ENCODE data around the gene PIAS4. TPM values are rescaled to one million over a fixed set of nuclear protein-coding genes. Genes with fewer than 3 reads are reported as not detected.

Gene PIAS4
- total and polyA plus RNA-seq, 2 of the 13 experiments (the other 11 are each of a cell fraction or from before 2014, with no cell fraction given): 9.0 to 20.1 TPM

DNA sequence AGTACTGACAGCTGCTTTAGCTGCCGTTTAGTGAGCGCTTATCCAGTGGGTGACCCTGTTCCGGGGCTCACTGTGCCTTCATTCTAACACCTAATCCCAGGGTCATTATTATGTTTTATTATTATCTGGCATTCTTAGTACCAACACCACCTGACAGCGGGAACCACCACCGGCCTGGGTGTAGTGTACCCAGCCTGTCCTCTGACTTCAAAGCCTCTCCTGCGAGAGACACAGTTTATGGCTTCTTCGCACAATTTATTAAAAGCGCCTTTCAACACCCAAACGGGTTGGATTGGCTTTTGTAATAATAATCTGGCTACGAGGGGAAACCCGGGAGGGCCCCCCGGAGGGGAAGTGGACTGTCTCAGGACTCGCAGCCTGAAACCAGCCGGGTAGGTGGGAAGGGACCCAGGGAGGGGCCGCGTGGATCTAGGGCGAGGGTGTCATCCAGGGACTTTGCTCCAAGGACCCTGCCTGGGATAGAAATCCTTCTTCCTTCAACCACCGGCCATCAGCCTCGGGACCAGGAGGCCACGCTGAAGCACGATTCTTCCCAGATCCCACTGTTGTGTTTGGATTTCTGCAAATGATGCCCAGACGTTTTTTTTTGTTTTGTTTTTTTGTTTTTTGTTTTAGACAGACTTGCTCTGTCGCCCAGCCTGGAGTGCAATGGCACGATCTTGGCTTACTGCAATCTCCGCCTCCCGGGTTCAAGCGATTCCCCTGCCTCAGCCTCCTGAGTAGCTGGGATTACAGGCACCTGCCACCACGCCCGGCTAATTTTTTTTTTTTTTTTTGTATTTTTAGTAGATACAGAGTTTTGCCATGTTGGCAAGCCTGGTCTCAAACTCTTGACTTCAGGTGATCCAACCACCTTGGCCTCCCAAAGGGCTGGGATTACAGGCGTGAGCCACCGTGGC lies 60.8 kb downstream of the PIAS4 start (continued):
- TF ChIP-seq, protein P1, sequence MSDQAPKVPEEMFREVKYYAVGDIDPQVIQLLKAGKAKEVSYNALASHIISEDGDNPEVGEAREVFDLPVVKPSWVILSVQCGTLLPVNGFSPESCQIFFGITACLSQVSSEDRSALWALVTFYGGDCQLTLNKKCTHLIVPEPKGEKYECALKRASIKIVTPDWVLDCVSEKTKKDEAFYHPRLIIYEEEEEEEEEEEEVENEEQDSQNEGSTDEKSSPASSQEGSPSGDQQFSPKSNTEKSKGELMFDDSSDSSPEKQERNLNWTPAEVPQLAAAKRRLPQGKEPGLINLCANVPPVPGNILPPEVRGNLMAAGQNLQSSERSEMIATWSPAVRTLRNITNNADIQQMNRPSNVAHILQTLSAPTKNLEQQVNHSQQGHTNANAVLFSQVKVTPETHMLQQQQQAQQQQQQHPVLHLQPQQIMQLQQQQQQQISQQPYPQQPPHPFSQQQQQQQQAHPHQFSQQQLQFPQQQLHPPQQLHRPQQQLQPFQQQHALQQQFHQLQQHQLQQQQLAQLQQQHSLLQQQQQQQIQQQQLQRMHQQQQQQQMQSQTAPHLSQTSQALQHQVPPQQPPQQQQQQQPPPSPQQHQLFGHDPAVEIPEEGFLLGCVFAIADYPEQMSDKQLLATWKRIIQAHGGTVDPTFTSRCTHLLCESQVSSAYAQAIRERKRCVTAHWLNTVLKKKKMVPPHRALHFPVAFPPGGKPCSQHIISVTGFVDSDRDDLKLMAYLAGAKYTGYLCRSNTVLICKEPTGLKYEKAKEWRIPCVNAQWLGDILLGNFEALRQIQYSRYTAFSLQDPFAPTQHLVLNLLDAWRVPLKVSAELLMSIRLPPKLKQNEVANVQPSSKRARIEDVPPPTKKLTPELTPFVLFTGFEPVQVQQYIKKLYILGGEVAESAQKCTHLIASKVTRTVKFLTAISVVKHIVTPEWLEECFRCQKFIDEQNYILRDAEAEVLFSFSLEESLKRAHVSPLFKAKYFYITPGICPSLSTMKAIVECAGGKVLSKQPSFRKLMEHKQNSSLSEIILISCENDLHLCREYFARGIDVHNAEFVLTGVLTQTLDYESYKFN (CRISPR knock-in tag; conservative IDR thresholded peaks at IDR 0.05): 0 out of 2 replicates have a peak, but pooled peaks have one; percentile 24
- peak; percentile 90; the same call in 1 of the 2 replicates for TF ChIP-seq ZSCAN20 (CRISPR knock-in tag; IDR thresholded peaks at IDR 0.05; ENCODE audit: borderline replicate concordance)

DNA sequence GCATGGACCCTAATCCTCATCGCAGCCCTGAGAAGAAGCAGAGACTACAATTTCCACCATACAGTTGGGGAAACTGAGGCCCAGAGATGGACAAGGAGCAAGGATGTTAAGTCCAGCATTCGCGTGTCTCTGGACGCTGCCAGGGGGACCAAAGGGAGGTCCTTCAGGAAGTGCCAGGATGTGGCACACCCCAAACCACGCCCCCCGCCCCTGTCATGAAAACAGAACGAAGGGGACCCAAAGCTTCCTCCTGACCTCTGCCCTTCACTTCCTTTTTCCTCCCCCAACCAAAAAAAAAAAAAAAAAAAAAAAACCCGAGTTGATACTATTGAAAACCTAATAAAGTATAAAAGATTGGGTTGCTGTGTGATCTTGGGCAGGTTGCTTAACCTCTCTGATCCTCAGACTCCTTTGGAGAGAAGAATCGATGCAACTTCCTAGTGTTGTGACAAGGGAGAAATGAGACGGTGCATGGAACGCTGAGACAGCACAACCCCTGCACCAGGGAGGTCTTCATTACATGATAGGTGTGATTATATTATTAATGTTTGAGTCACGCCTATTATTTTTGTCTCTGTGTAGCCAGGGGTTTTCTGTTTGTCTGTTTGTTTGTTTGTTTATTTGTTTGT lies 61.9 kb downstream of the PIAS4 start:
- no peak for ATAC-seq
- no peak for FAIRE-seq
- TF ChIP-seq ZNF768 (CRISPR knock-in tag; IDR thresholded peaks at IDR 0.05): peak; percentile 84
- TF ChIP-seq NR1H2 (CRISPR knock-in tag; IDR thresholded peaks at IDR 0.05; ENCODE audit: borderline replicate concordance, low read depth): no peak
- no peak for TF ChIP-seq HNF4G (IDR thresholded peaks at IDR 0.05; ENCODE audit: borderline replicate concordance, low read depth, low read length)
- no peak for TF ChIP-seq HNF4G (CRISPR knock-in tag; IDR thresholded peaks at IDR 0.05; ENCODE audit: borderline replicate concordance, low read depth)
- no peak for TF ChIP-seq MAF1 (CRISPR knock-in tag; IDR thresholded peaks at IDR 0.05; ENCODE audit: borderline replicate concordance)
- TF ChIP-seq, protein P2, sequence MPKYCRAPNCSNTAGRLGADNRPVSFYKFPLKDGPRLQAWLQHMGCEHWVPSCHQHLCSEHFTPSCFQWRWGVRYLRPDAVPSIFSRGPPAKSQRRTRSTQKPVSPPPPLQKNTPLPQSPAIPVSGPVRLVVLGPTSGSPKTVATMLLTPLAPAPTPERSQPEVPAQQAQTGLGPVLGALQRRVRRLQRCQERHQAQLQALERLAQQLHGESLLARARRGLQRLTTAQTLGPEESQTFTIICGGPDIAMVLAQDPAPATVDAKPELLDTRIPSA (CRISPR knock-in tag; IDR thresholded peaks at IDR 0.05; ENCODE audit: borderline replicate concordance): no peak
- no peak for TF ChIP-seq SMYD3 (CRISPR knock-in tag; IDR thresholded peaks at IDR 0.05)
- TF ChIP-seq ZFP36 (IDR thresholded peaks at IDR 0.05; ENCODE audit: borderline replicate concordance, low read depth, low read length, partially characterized antibody): peak; percentile 66
- TF ChIP-seq, protein P3, sequence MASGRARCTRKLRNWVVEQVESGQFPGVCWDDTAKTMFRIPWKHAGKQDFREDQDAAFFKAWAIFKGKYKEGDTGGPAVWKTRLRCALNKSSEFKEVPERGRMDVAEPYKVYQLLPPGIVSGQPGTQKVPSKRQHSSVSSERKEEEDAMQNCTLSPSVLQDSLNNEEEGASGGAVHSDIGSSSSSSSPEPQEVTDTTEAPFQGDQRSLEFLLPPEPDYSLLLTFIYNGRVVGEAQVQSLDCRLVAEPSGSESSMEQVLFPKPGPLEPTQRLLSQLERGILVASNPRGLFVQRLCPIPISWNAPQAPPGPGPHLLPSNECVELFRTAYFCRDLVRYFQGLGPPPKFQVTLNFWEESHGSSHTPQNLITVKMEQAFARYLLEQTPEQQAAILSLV (CRISPR knock-in tag; IDR thresholded peaks at IDR 0.05; ENCODE audit: borderline replicate concordance): no peak
- 0 out of 2 replicates have a peak, but pooled peaks have one; percentile 60 for TF ChIP-seq CHD4 (IDR thresholded peaks at IDR 0.05; ENCODE audit: borderline replicate concordance, low read length)
- 0 out of 2 replicates have a peak, but pooled peaks have one; percentile 16 for TF ChIP-seq KDM1A (CRISPR knock-in tag; IDR thresholded peaks at IDR 0.05)
- TF ChIP-seq GZF1 (CRISPR knock-in tag; IDR thresholded peaks at IDR 0.05): no peak
- TF ChIP-seq ATF7-NPFF (CRISPR knock-in tag; IDR thresholded peaks at IDR 0.05; ENCODE audit: low read depth): no peak
- TF ChIP-seq ELF3 (CRISPR knock-in tag; IDR thresholded peaks at IDR 0.05): no peak

More for the DNA sequence above, 61.9 kb downstream of the PIAS4 start:
- DNase-seq (ENCODE audit: low spot score): no peak
- H3K9me3 ChIP-seq (ENCODE audit: low read length): no peaks in the 10 kb centered on the region
- H3K9ac ChIP-seq (ENCODE audit: insufficient read depth, low read depth, low read length): no peak overlapping the region
- no peaks in the 10 kb centered on the region for H3K36me3 ChIP-seq (replicated peaks in 1 of 2; ENCODE audit: control insufficient read depth in 1 of 2, insufficient read depth in 2 of 2, low read length in 2 of 2)
- peaks cover 3% of the 10 kb centered on the region for H3K79me2 ChIP-seq (ENCODE audit: insufficient read depth, low read length)
- no peaks in the 10 kb centered on the region for H4K20me1 ChIP-seq (ENCODE audit: insufficient read depth, low read length)
- H2AFZ ChIP-seq (ENCODE audit: low read length): no peak overlapping the region
- CTCF ChIA-PET (ENCODE audit: low intra/inter-chr PET ratio, low total read pairs): no interaction called here
- no peaks in the 10 kb centered on the region for H3K27me3 ChIP-seq (ENCODE audit: control insufficient read depth in 1 of 2, insufficient read depth in 2 of 2, low read length in 2 of 2)
- no peak overlapping the region for H3K27ac ChIP-seq (ENCODE audit: extremely low read length, insufficient read depth, low read length)
- intact Hi-C loops (cut with micrococcal nuclease; ENCODE audit: unreplicated experiment) (loop anchor here (5.0 kb wide), 1 partner anchor 583 kb away; no protein-coding TSS in a partner anchor), in situ Hi-C loops (cut with HindIII; ENCODE audit: extremely low pct_ligation_motif_present, low pct_unique_long_range_greater_than_20kb) (no loop called here)
- WGBS (ENCODE audit: low lambda C conversion rate): 62% methylated on average over 12 of the region's 12 CpGs
- H3K4me2 ChIP-seq (ENCODE audit: low read depth, low read length): no peak overlapping the region
- no peak overlapping the region for H3K4me3 ChIP-seq (replicated peaks in 1 of 3; ENCODE audit: insufficient read depth in 1 of 3, low read depth in 2 of 3, low read length in 3 of 3)
- POLR2A ChIA-PET: no interaction called here
- BruUV-seq (replicated peaks): no TSS peak
- H3K4me1 ChIP-seq (ENCODE audit: insufficient read depth, low read length): peaks cover 25% of the 10 kb centered on the region

Data from HepG2 (cell line).